ENCODE results near the gene TCF4. TPM values are rescaled to one million over a fixed set of nuclear protein-coding genes. Genes with fewer than 3 reads are reported as not detected.

Gene TCF4
- total RNA-seq, 1 experiment from 2014 or later, result 12.5 TPM

DNA sequence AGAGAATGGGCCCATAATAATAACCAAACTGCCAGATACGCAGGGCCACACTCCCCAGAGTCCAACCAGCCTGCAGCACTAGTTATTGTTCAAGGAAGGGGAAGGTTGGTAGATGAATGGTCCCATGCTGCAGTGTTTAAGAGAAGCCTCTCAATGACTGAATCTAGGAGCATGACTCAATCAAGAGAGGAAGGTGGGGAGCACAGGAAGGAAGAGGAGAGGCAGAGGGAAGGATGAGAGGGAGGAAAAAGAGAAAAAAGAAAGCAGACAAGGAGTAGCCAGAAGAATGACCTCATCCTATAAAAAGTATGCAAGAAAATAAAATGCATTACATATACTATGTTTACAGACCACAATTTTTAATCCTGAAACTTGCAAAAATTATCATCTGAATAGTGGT lies 174.5 kb downstream of the TCF4 start:
- H2AFZ ChIP-seq (ENCODE audit: low read length), result no peak overlapping the region
- DNase-seq (peak; percentile 43), ATAC-seq (peak; percentile 87)
- H3K4me2 ChIP-seq (ENCODE audit: low read length), result no peak overlapping the region
- peaks cover 10% of the 10 kb centered on the region; the same call in 1 of the 2 replicates for H3K4me1 ChIP-seq (ENCODE audit: insufficient read depth, low read length)
- no peak for TF ChIP-seq EZH2 (IDR thresholded peaks at IDR 0.05; ENCODE audit: low read length, unreplicated experiment)
- TF ChIP-seq, protein P1, sequence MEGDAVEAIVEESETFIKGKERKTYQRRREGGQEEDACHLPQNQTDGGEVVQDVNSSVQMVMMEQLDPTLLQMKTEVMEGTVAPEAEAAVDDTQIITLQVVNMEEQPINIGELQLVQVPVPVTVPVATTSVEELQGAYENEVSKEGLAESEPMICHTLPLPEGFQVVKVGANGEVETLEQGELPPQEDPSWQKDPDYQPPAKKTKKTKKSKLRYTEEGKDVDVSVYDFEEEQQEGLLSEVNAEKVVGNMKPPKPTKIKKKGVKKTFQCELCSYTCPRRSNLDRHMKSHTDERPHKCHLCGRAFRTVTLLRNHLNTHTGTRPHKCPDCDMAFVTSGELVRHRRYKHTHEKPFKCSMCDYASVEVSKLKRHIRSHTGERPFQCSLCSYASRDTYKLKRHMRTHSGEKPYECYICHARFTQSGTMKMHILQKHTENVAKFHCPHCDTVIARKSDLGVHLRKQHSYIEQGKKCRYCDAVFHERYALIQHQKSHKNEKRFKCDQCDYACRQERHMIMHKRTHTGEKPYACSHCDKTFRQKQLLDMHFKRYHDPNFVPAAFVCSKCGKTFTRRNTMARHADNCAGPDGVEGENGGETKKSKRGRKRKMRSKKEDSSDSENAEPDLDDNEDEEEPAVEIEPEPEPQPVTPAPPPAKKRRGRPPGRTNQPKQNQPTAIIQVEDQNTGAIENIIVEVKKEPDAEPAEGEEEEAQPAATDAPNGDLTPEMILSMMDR (conservative IDR thresholded peaks at IDR 0.05; ENCODE audit: low read depth, low read length), result no peak
- no peak for TF ChIP-seq EZH2phosphoT487 (IDR thresholded peaks at IDR 0.05; ENCODE audit: borderline replicate concordance, low read length)
- no peak overlapping the region for H3K9ac ChIP-seq (ENCODE audit: low read length)
- intact Hi-C loops (cut with micrococcal nuclease), result loop anchor here (10.0 kb wide), 1 partner anchor 881 kb away; no protein-coding TSS in a partner anchor
- H3K4me3 ChIP-seq (ENCODE audit: low read length), result no peak overlapping the region
- H3K27me3 ChIP-seq (ENCODE audit: low read length), result no peaks in the 10 kb centered on the region
- no TSS peak for BruUV-seq (replicated peaks)
- no peaks in the 10 kb centered on the region for H3K9me2 ChIP-seq (replicated peaks; ENCODE audit: low read length)
- H3K79me2 ChIP-seq (ENCODE audit: low read length), result no peaks in the 10 kb centered on the region
- ChIA-PET POLR2A (ENCODE audit: unreplicated experiment) (no interaction called here), CTCF (no interaction called here)
- H3F3A ChIP-seq (ENCODE audit: low read length, unreplicated experiment), result no peaks in the 10 kb centered on the region
- H3K27ac ChIP-seq (ENCODE audit: low read length), result peak overlapping the region; percentile 20; the same call in 1 of the 2 replicates
- no peaks in the 10 kb centered on the region for H3K9me3 ChIP-seq (ENCODE audit: low read length)
- no peaks in the 10 kb centered on the region for H4K20me1 ChIP-seq (ENCODE audit: low read length)
- H3K36me3 ChIP-seq (ENCODE audit: low read depth, low read length), result no peaks in the 10 kb centered on the region

DNA sequence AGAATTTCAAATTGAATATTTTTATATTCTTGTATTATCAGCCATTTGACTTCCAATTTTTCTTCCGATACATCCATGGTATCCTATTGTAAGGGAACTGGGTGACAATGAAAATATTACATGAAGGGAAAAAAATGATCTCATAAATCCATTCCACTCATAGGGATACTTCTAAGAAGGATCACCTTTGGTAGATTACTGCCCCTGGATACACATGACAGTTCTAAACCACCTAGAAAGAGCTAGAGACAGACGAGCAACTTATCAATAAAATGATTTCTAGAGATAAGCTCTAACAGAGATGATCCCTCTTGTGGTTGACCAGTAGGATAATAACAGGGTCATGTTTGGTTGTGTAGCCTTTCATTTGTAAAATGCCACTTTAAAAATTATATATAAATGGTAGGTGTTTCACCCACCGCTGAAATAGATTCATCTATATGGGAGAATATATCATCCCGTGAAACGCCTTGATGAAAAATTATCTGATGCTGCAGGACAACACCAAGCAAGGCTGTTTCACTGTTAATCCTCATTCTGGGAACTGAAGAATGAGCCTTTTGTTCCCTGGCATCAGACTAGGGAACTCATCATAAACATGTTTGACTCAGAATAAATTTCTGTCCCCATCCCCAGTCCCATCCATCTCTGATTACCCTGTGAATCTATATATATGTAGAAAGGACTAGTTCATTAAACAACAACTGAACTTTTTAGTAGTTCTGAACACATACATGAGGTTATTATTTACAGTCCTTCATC lies 180.0 kb downstream of the TCF4 start:
- CTCF ChIA-PET, result no interaction called here
- no peak for DNase-seq
- no TSS peak for BruUV-seq (replicated peaks)
- Histone ChIP-seq H3K27ac (ENCODE audit: low read length) (no peak overlapping the region), H3K4me1 (ENCODE audit: insufficient read depth, low read length) (peaks cover 16% of the 10 kb centered on the region), H3F3A (ENCODE audit: low read length, unreplicated experiment) (no peaks in the 10 kb centered on the region), H3K9me3 (ENCODE audit: low read length) (no peaks in the 10 kb centered on the region), H3K4me3 (ENCODE audit: low read length) (no peak overlapping the region), H3K9ac (ENCODE audit: low read length) (no peak overlapping the region), H4K20me1 (ENCODE audit: low read length) (no peaks in the 10 kb centered on the region), H2AFZ (ENCODE audit: low read length) (no peak overlapping the region), H3K79me2 (ENCODE audit: low read length) (no peaks in the 10 kb centered on the region), H3K36me3 (ENCODE audit: low read depth, low read length) (no peaks in the 10 kb centered on the region), H3K4me2 (ENCODE audit: low read length) (no peak overlapping the region), H3K9me2 (replicated peaks; ENCODE audit: low read length) (no peaks in the 10 kb centered on the region), H3K27me3 (ENCODE audit: low read length) (no peaks in the 10 kb centered on the region)
- TF ChIP-seq, protein P1 (conservative IDR thresholded peaks at IDR 0.05; ENCODE audit: low read depth, low read length), result no peak
- TF ChIP-seq EZH2phosphoT487 (IDR thresholded peaks at IDR 0.05; ENCODE audit: borderline replicate concordance, low read length) (no peak), EZH2 (IDR thresholded peaks at IDR 0.05; ENCODE audit: low read length, unreplicated experiment) (no peak)
- POLR2A ChIA-PET (ENCODE audit: unreplicated experiment), result no interaction called here
- intact Hi-C loops (cut with micrococcal nuclease), result no loop called here
- no peak for ATAC-seq

DNA sequence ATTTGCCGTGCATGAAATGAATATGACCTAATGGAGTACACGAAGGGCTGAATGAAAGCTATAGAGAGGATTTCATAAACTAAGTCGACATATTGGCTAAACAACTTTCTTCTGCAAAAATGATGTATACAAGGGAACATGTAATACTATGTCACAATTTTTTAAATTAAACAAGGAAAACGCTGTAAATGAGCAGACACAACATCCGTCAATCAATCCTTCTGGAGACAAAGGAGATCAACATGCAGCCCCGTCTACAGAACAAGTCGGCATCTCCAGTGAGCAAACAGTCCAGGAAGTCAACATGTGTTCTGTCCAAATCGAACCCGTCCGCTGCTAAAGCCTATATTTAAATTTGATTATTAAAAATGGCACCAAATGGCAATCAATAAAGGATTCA lies 180.8 kb downstream of the TCF4 start:
- no TSS peak for BruUV-seq (replicated peaks)
- H3K27ac ChIP-seq (ENCODE audit: low read length), result no peak overlapping the region
- DNase-seq, result no peak
- no peaks in the 10 kb centered on the region for H4K20me1 ChIP-seq (ENCODE audit: low read length)
- intact Hi-C loops (cut with micrococcal nuclease), result no loop called here
- H3K9me3 ChIP-seq (ENCODE audit: low read length), result no peaks in the 10 kb centered on the region
- TF ChIP-seq, protein P1 (conservative IDR thresholded peaks at IDR 0.05; ENCODE audit: low read depth, low read length), result no peak
- TF ChIP-seq EZH2 (IDR thresholded peaks at IDR 0.05; ENCODE audit: low read length, unreplicated experiment), result no peak
- no peak for TF ChIP-seq EZH2phosphoT487 (IDR thresholded peaks at IDR 0.05; ENCODE audit: borderline replicate concordance, low read length)
- CTCF ChIA-PET, result no interaction called here
- no peaks in the 10 kb centered on the region for H3K79me2 ChIP-seq (ENCODE audit: low read length)
- no peak overlapping the region for H3K9ac ChIP-seq (ENCODE audit: low read length)
- no peaks in the 10 kb centered on the region for H3K27me3 ChIP-seq (ENCODE audit: low read length)
- no peak for ATAC-seq
- no peaks in the 10 kb centered on the region for H3F3A ChIP-seq (ENCODE audit: low read length, unreplicated experiment)
- POLR2A ChIA-PET (ENCODE audit: unreplicated experiment), result no interaction called here
- no peaks in the 10 kb centered on the region for H3K9me2 ChIP-seq (replicated peaks; ENCODE audit: low read length)
- no peak overlapping the region for H3K4me2 ChIP-seq (ENCODE audit: low read length)
- H3K36me3 ChIP-seq (ENCODE audit: low read depth, low read length), result no peaks in the 10 kb centered on the region
- no peak overlapping the region for H2AFZ ChIP-seq (ENCODE audit: low read length)
- no peak overlapping the region for H3K4me3 ChIP-seq (ENCODE audit: low read length)
- peaks cover 16% of the 10 kb centered on the region for H3K4me1 ChIP-seq (ENCODE audit: insufficient read depth, low read length)
